ENCODE results near the gene CD72.
"Not testable (repeated sequence)": the region's sequence is repeated elsewhere in the genome, so short reads cannot be mapped to it uniquely, and the experiment has no call there.

CD72 gene

DNA sequence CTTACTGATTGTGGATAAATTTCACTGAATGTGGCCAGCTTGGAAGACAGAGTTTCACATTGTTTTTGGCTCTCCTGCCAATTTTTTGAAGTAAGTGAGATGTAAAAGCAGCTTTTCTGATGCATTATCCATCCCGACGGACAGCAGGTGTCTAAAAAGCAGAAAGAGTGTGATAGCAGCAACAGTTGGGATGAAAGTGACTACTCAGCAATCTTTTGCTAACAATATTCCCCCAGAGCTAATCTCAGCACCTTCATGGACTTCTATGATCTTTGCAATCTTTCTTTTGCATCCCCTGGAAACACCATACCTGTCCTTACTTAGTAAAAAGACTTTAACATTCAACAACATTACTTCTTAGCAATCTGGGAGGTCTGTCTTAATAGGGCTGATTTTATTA lies 5.4 kb downstream of the CD72 start:
- H3K4me3 Mint-ChIP-seq = no peak overlapping the region
- H3K4me1 Mint-ChIP-seq = peaks cover 57% of the 10 kb centered on the region
- H3K27ac Mint-ChIP-seq = peak overlapping the region; percentile 4
- no peaks in the 10 kb centered on the region for H3K27me3 Mint-ChIP-seq
- no peak for ATAC-seq
- H3K9me3 Mint-ChIP-seq = no peaks in the 10 kb centered on the region
- H3K36me3 Mint-ChIP-seq = peaks cover 44% of the 10 kb centered on the region

GRCh38 chr9:35612066-35612465 lies 6.1 kb downstream of the CD72 start:
- H3K4me3 Mint-ChIP-seq, ATAC-seq, H3K9me3 Mint-ChIP-seq, H3K27ac Mint-ChIP-seq, H3K27me3 Mint-ChIP-seq: not testable (repeated sequence)
- H3K36me3 Mint-ChIP-seq = peaks cover 48% of the 10 kb centered on the region
- H3K4me1 Mint-ChIP-seq = peaks cover 57% of the 10 kb centered on the region

DNA sequence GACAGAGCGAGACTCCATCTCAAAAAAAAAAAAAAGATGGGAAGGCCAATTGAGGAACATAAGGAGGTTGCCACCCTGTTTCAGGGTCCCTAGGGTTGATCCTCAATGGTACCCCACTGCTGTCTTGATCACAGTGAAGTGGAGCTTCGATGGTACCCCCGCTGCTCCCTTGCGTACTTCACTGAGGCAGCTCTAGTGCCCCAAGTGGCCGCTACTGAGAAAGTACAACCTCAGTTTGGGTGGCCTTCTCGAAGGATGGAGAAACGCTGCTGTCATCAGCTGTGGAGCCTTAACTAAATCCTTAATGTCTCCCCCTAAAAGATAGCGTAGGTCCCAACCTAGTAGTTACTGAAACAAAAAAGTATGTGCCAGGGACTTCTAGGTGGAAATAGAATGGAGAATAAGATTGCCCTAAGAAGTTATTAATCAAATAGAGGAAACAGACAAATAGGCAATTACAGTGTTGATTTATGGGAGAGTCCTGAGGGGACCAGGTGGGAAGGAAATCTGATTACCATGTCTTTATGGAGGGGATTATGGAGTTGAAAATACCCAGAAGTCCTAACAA lies 6.9 kb downstream of the CD72 start:
- peak; percentile 78 for ATAC-seq
- H3K9me3 Mint-ChIP-seq = no peaks in the 10 kb centered on the region
- peaks cover 55% of the 10 kb centered on the region for H3K4me1 Mint-ChIP-seq
- no peak overlapping the region for H3K27ac Mint-ChIP-seq
- peaks cover 48% of the 10 kb centered on the region for H3K36me3 Mint-ChIP-seq
- no peak overlapping the region for H3K4me3 Mint-ChIP-seq
- no peaks in the 10 kb centered on the region for H3K27me3 Mint-ChIP-seq

DNA sequence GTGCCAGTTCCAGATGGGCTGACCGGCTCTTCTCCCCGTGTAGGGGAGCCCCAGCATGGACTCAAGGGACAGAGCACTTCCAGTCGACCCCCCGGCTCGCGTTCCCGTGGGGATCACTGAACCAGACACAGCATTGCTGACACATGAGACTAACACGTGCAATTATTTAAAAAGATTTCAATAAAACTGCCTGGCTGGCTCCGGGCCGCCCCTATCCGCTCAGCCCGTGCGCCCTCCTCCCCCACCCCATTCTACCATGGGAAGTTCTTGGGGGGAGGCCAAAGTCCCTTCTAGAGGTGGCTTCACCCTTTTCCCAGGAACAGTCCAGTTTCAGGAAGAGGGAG lies 8.4 kb downstream of the CD72 start:
- H3K4me1 Mint-ChIP-seq = peaks cover 49% of the 10 kb centered on the region
- H3K4me3 Mint-ChIP-seq = no peak overlapping the region
- no peaks in the 10 kb centered on the region for H3K9me3 Mint-ChIP-seq
- no peak overlapping the region for H3K27ac Mint-ChIP-seq
- ATAC-seq = no peak
- no peaks in the 10 kb centered on the region for H3K27me3 Mint-ChIP-seq
- H3K36me3 Mint-ChIP-seq = peaks cover 36% of the 10 kb centered on the region

DNA sequence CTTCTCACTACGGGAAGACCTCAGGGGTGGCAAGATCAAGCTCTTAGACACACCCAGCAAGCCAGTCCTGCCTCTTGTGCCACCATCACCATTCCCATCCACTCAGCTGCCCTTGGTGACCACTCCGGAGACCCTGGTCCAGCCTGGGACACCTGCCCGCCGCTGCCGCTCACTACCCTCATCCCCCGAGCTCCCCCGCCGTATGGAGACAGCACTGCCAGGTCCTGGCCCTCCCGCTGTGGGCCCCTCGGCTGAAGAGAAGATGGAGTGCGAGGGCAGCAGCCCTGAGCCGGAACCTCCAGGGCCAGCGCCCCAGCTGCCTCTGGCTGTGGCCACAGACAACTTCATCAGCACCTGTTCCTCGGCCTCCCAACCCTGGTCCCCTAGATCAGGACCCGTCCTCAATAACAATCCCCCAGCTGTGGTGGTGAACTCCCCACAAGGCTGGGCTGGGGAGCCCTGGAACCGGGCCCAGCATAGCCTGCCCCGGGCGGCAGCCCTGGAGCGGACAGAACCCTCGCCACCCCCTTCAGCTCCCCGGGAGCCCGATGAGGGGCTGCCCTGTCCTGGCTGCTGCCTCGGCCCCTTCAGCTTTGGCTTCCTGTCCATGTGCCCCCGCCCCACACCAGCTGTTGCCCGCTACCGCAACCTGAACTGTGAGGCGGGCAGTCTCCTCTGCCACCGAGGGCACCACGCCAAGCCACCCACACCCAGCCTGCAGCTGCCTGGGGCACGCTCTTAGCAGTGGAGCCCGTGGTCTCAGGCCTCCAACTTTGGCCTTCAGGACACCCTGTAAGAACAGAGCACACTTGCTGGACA lies 9.0 kb downstream of the CD72 start:
- no peak for ATAC-seq
- H3K4me1 Mint-ChIP-seq = peaks cover 49% of the 10 kb centered on the region
- peaks cover 30% of the 10 kb centered on the region for H3K36me3 Mint-ChIP-seq
- no peak overlapping the region for H3K27ac Mint-ChIP-seq
- H3K9me3 Mint-ChIP-seq = no peaks in the 10 kb centered on the region
- no peaks in the 10 kb centered on the region for H3K27me3 Mint-ChIP-seq
- H3K4me3 Mint-ChIP-seq = no peak overlapping the region

DNA sequence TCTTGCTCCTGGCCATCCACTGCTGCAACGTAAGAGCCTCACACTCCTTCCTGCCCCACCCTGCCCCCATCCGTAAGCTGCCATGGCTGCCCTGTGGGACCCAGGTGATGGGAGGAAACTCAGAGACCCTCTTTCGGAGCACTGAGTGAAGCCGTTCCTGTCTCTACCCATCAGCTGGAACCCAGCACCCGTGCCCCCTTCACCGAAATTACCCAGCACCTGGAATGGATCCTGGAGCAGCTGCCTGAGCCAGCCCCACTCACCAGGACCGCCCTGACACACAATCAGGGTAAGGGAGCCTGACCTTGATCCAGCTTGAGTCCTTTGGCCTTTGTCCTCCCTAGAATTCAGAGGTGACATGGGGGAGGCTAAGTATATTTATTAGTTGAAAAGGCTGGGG lies 10.0 kb downstream of the CD72 start:
- Mint-ChIP-seq H3K36me3 (peaks cover 21% of the 10 kb centered on the region), H3K27ac (no peak overlapping the region), H3K27me3 (no peaks in the 10 kb centered on the region), H3K9me3 (no peaks in the 10 kb centered on the region), H3K4me1 (peaks cover 49% of the 10 kb centered on the region), H3K4me3 (no peak overlapping the region)
- ATAC-seq = no peak

- Mint-ChIP-seq H3K9me3 (no peaks in the 10 kb centered on the region), H3K36me3 (peaks cover 16% of the 10 kb centered on the region), H3K27ac (peak overlapping the region; percentile 1), H3K4me3 (peak overlapping the region; percentile 7), H3K27me3 (no peaks in the 10 kb centered on the region), H3K4me1 (peaks cover 48% of the 10 kb centered on the region)
- no peak for ATAC-seq
Observed at GRCh38 chr9:35606726-35607125, 11.5 kb downstream of the CD72 start.

DNA sequence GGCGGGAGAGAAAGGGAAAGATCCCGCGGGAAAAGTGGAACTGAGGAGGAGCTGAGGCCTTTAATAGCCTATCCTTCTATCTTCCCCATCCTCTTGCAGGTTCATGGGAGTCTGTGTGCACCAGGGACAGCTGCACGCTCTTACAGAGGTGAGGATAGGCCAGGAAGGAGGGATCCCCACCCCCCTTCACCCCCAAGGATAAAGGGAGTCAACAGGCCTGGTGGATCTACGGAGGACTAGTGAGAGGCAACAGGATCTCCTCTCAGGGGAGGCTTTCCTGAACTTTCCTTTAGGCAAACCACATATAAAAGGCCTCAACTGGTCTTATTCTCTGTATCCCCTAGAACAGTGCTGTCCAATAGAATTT lies 12.1 kb downstream of the CD72 start:
- no peak for ATAC-seq
- Mint-ChIP-seq H3K9me3 (no peaks in the 10 kb centered on the region), H3K4me1 (peaks cover 42% of the 10 kb centered on the region), H3K36me3 (peaks cover 11% of the 10 kb centered on the region), H3K27ac (peak overlapping the region; percentile 58), H3K4me3 (peak overlapping the region; percentile 80), H3K27me3 (no peaks in the 10 kb centered on the region)

DNA sequence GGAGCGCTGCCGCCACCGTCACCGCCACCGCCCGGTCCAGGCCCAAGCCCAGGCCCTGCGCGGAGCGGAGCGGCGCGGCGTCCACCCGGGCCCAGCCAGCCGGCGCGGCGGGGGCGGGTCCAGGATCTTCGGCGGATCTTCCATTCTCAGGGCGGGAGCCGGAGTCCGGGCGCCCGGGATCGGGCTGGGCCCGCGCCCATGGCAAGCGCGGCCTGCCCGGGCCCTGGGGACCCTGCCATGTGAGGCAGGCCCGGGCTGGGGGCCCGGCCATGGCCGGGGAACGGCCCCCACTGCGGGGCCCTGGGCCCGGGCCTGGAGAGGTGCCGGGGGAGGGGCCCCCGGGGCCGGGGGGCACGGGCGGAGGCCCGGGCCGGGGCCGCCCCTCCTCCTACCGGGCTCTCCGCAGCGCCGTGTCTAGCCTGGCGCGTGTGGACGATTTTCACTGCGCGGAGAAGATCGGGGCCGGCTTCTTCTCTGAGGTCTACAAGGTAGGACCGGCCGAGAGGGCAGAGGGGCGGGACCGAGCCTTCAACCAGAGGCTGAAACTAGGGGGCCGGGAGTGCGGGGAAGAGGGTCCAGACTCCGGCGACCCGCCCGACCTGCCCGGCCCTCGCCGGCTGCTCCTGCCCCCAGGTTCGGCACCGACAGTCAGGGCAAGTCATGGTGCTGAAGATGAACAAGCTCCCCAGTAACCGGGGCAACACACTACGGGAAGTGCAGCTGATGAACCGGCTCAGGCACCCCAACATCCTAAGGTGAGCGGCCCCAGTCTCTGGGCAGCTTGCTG lies 12.7 kb downstream of the CD72 start:
- Mint-ChIP-seq H3K4me3 (peak overlapping the region; percentile 80), H3K27me3 (no peaks in the 10 kb centered on the region), H3K9me3 (no peaks in the 10 kb centered on the region), H3K27ac (peak overlapping the region; percentile 58), H3K4me1 (peaks cover 41% of the 10 kb centered on the region), H3K36me3 (peaks cover 11% of the 10 kb centered on the region)
- ATAC-seq = peak; percentile 28

DNA sequence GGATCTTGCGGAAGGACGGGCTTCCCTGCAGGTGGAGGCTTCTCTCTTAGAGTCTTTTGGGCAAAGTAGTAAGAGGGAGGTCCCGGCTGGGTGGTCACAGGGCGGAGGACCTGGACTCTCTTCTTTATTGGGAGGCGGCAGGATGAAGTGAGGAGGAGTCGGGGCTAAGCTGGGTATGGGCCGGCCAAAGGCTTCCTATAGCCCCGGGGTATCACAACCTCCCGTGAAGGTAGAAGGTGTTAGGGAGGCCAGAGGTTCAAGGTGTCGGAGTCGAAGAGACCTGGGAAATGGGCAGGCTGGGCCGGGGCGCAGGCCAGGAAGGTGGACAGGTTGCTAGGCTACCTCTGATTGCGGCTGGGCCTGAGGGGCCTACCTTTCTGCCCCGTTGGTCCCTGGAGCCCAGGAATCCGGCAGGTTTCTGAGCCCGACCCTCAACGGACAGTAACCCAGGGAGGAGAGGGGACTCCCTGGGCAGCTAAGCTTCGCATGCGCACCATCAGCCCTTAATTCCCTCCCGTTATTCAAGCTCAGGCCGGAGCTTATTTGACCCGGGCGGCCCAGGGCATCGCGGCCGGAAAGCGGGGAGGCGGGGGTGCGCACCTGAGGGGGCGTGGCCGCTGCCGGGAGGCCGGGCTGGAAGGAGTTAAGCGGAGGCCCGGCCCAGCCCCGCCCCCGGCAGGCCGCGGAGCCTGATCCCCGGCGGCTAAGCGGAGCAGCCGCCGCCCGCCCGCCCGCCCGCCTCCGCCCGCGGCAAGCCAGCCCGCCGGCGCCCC lies 13.4 kb downstream of the CD72 start, which contains the start of gene TESK1:
TSS of gene TESK1 (plus strand) at position 685 of the 773 bp plus-strand sequence. CDS start 358 bp downstream, outside the sequence.
- H3K27ac Mint-ChIP-seq = peak within 1 kb of the TSS; percentile 96
- peaks cover 42% of the 10 kb centered on the region for H3K4me1 Mint-ChIP-seq
- ATAC-seq = peak; percentile 74
- peak within 1 kb of the TSS; percentile 94 for H3K4me3 Mint-ChIP-seq
- H3K36me3 Mint-ChIP-seq = peaks cover 11% of the 10 kb centered on the region
- H3K27me3 Mint-ChIP-seq = no peaks in the 10 kb centered on the region
- H3K9me3 Mint-ChIP-seq = no peaks in the 10 kb centered on the region

- Mint-ChIP-seq H3K27ac (peak overlapping the region; percentile 96), H3K27me3 (no peaks in the 10 kb centered on the region), H3K4me3 (peak overlapping the region; percentile 94), H3K36me3 (peaks cover 11% of the 10 kb centered on the region), H3K4me1 (peaks cover 48% of the 10 kb centered on the region), H3K9me3 (no peaks in the 10 kb centered on the region)
- peak; percentile 94 for ATAC-seq
Observed at GRCh38 chr9:35603986-35604577, 14.1 kb downstream of the CD72 start.

- Mint-ChIP-seq H3K9me3 (no peaks in the 10 kb centered on the region), H3K4me3 (peak overlapping the region; percentile 94), H3K4me1 (peaks cover 48% of the 10 kb centered on the region), H3K27me3 (no peaks in the 10 kb centered on the region), H3K27ac (peak overlapping the region; percentile 96), H3K36me3 (peaks cover 11% of the 10 kb centered on the region)
- no peak for ATAC-seq
Observed at GRCh38 chr9:35603506-35603985, 14.7 kb downstream of the CD72 start.

GRCh38 chr9:35599763-35600604 lies 18.2 kb downstream of the CD72 start:
- Mint-ChIP-seq H3K4me3 (no peak overlapping the region), H3K4me1 (peaks cover 25% of the 10 kb centered on the region), H3K36me3 (peaks cover 17% of the 10 kb centered on the region), H3K27ac (no peak overlapping the region), H3K9me3 (peaks cover 5% of the 10 kb centered on the region), H3K27me3 (no peaks in the 10 kb centered on the region)
- ATAC-seq = no peak

All from stimulated activated memory B cell treated with anti-CD40 and anti-IgM and Interleukin-4, amounts not matched to agents 10 μg/mL and 1 μg/mL and 100 μg/mL, for 72 hours (primary cell).